Measurements from ENCODE around the gene NOC4L. TPM values are rescaled to one million over a fixed set of nuclear protein-coding genes. Genes with fewer than 3 reads are reported as not detected.

Gene NOC4L
- total and polyA plus RNA-seq, 2 of the 4 experiments (the other 2 are of a cell fraction), result 5.2 to 13.4 TPM

- Histone ChIP-seq H3K36me3 (ENCODE audit: control insufficient read depth, insufficient read depth, low read length) (peaks cover 31% of the 10 kb centered on the region), H3K4me3 (ENCODE audit: insufficient read depth, low read depth, low read length) (no peak overlapping the region), H4K8ac (ENCODE audit: low read depth in 2 of 2, low read length in 2 of 2) (no peak overlapping the region), H2AK9ac (replicated peaks; ENCODE audit: low read depth, low read length, poor library complexity) (peak overlapping the region; percentile 92), H3K27ac (ENCODE audit: insufficient read depth, low read length) (no peak overlapping the region), H2BK15ac (ENCODE audit: low read depth, low read length) (no peak overlapping the region), H3K18ac (ENCODE audit: low read depth, low read length) (no peak overlapping the region), H2AK5ac (ENCODE audit: low read depth, low read length) (no peak overlapping the region), H4K5ac (ENCODE audit: low read depth, low read length) (no peak overlapping the region), H3K14ac (replicated peaks; ENCODE audit: low read depth, low read length) (no peak overlapping the region), H3K23ac (ENCODE audit: low read depth, low read length) (no peak overlapping the region), H3K9ac (ENCODE audit: low read depth, low read length) (no peak overlapping the region), H2AFZ (replicated peaks; ENCODE audit: low read length, poor library complexity) (no peak overlapping the region), H3K56ac (ENCODE audit: extremely low read depth, insufficient read depth, low read length) (no peak overlapping the region), H3K27me3 (ENCODE audit: control insufficient read depth, insufficient read depth, low read length) (no peaks in the 10 kb centered on the region), H3K9me3 (ENCODE audit: control insufficient read depth, insufficient read depth, low read length) (no peaks in the 10 kb centered on the region), H2BK20ac (ENCODE audit: low read depth, low read length) (no peak overlapping the region), H3K9me1 (ENCODE audit: insufficient read depth, low read length) (0 out of 2 replicates have a peak, but pooled peaks cover 3% of the 10 kb centered on the region), H2BK120ac (ENCODE audit: low read depth, low read length) (no peak overlapping the region), H4K91ac (ENCODE audit: insufficient read depth, low read depth, low read length) (no peak overlapping the region), H4K20me1 (ENCODE audit: insufficient read depth, low read length) (peaks cover 5% of the 10 kb centered on the region; the same call in 1 of the 2 replicates), H3K79me1 (ENCODE audit: low read depth in 1 of 2, low read length in 2 of 2) (peaks cover 13 to 40% of the 10 kb centered on the region in 2 experiments), H3K4ac (ENCODE audit: low read depth, low read length) (no peak overlapping the region; the same call in 1 of the 2 replicates), H2BK5ac (ENCODE audit: low read depth, low read length, poor library complexity, severe bottlenecking) (no peak overlapping the region), H3K4me1 (ENCODE audit: control insufficient read depth, insufficient read depth, low read length) (peaks cover 9% of the 10 kb centered on the region), H3K4me2 (ENCODE audit: low read depth, low read length) (peak overlapping the region; percentile 96; the same call in 1 of the 2 replicates)
- intact Hi-C loops (cut with micrococcal nuclease) (no loop called here), dilution Hi-C loops (cut with HindIII; ENCODE audit: low sequenced_read_pairs, unreplicated experiment) (no loop called here), in situ Hi-C loops (cut with MboI; ENCODE audit: low sequenced_read_pairs) (no loop called here)
- ChIA-PET POLR2A (ENCODE audit: unreplicated experiment) (no interaction called here), CTCF (no interaction called here)
- no peak for TF ChIP-seq SMC3 (IDR thresholded peaks at IDR 0.05; ENCODE audit: low read depth, low read length)
- no peak for TF ChIP-seq RFX5 (IDR thresholded peaks at IDR 0.05; ENCODE audit: low read depth, low read length)
- TF ChIP-seq BHLHE40 (IDR thresholded peaks at IDR 0.05; ENCODE audit: low read depth, low read length), result no peak
- TF ChIP-seq MAFK (IDR thresholded peaks at IDR 0.05; ENCODE audit: low read depth, low read length), result no peak
- TF ChIP-seq RCOR1 (IDR thresholded peaks at IDR 0.05; ENCODE audit: insufficient replicate concordance, low read length), result no peak
- no peak for TF ChIP-seq FOS (IDR thresholded peaks at IDR 0.05; ENCODE audit: low read depth, low read length)
- TF ChIP-seq ELK1 (IDR thresholded peaks at IDR 0.05; ENCODE audit: borderline replicate concordance, low read depth, low read length), result no peak
- TF ChIP-seq POLR2A (IDR thresholded peaks at IDR 0.05; ENCODE audit: low read depth, low read length), result no peak
- TF ChIP-seq RAD21 (IDR thresholded peaks at IDR 0.05; ENCODE audit: low read length), result no peak
- no peak for TF ChIP-seq USF2 (IDR thresholded peaks at IDR 0.05; ENCODE audit: low read depth, low read length)
- TF ChIP-seq MXI1 (IDR thresholded peaks at IDR 0.05; ENCODE audit: borderline replicate concordance, low read depth, low read length), result no peak
- no peak for TF ChIP-seq MAZ (IDR thresholded peaks at IDR 0.05; ENCODE audit: borderline replicate concordance, low read depth, low read length)
- no peak for TF ChIP-seq CEBPB (IDR thresholded peaks at IDR 0.05; ENCODE audit: low read depth, low read length)
- no peak for TF ChIP-seq NFE2L2 (IDR thresholded peaks at IDR 0.05; ENCODE audit: low read depth, low read length)
- TF ChIP-seq CTCF (conservative IDR thresholded peaks at IDR 0.05; ENCODE audit: low read depth, low read length), result no peak
- no peak for TF ChIP-seq CHD1 (IDR thresholded peaks at IDR 0.05; ENCODE audit: low read depth, low read length)
- no TSS peak for BruUV-seq (replicated peaks)
- ATAC-seq (ENCODE audit: low read depth) (no peak), DNase-seq (no peak)
- WGBS, 2 experiments (ENCODE audit: extremely low coverage in 2 of 2, insufficient read length in 1 of 2), result 60% methylated on average over 1 of the region's 7 CpGs; no CpG with 5 or more reads in 1 of the 2 experiments
These were observed 1.1 kb downstream of the NOC4L start for GRCh38 chr12:132145334-132145733.
